Dendritic cell treated with granulocyte-macrophage colony-stimulating factor and Interleukin-4, amounts not matched to agents 40 ng/mL and 50 ng/mL, for 4 days (primary cell): ENCODE measurements around the gene ADGRF4.

Source experiments
- H3K27ac Mint-ChIP-seq: one replicate; pipeline ENCODE4 v1.8.0; 2022; ENCODE audit warnings: mild to moderate bottlenecking, mixed read lengths
- H3K27me3 Mint-ChIP-seq: one replicate; pipeline ENCODE4 v1.8.0; 2022; ENCODE audit warnings: mild to moderate bottlenecking, mixed read lengths
- H3K36me3 Mint-ChIP-seq: one replicate; pipeline ENCODE4 v1.8.0; 2022; ENCODE audit warnings: low read depth, mixed read lengths
- H3K4me1 Mint-ChIP-seq: one replicate; pipeline ENCODE4 v1.8.0; 2022; ENCODE audit warnings: low read depth, mixed read lengths
- H3K4me3 Mint-ChIP-seq: one replicate; pipeline ENCODE4 v1.8.0; 2022; ENCODE audit warnings: mild to moderate bottlenecking, moderate library complexity, mixed read lengths
- H3K9me3 Mint-ChIP-seq: one replicate; pipeline ENCODE4 v1.8.0; 2022; ENCODE audit warnings: mixed read lengths
- intact Hi-C: fragments of 100-400 bp; cut with micrococcal nuclease; formaldehyde crosslinking; loops from one replicate; pipeline ENCODE4 v1.15.0; 2022

ADGRF4 gene

DNA sequence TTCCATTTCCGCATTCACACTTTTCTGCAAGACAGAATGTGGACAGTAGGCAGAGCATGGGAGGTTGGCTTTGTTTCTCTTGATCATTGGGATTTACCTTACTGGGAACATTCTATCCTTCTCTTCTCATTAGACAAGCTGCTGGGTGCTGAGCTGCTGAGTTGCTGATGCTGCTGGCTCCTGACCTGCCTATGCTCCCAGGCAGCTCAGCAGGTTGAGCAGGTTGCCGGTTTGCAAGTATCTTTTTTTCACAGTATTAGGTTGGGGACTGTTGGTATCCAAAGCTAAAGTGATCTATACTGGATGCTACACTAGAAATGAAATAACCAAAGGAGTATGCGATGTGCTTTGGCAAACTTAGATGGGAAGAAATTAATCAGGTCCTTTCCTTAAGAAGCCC lies 23.7 kb upstream of the ADGRF4 start:
- Mint-ChIP-seq H3K9me3 (no peaks in the 10 kb centered on the region), H3K4me3 (no peak overlapping the region), H3K27me3 (peaks cover 1% of the 10 kb centered on the region), H3K36me3 (no peaks in the 10 kb centered on the region), H3K27ac (no peak overlapping the region), H3K4me1 (no peaks in the 10 kb centered on the region)
- intact Hi-C loops, result no loop called here

DNA sequence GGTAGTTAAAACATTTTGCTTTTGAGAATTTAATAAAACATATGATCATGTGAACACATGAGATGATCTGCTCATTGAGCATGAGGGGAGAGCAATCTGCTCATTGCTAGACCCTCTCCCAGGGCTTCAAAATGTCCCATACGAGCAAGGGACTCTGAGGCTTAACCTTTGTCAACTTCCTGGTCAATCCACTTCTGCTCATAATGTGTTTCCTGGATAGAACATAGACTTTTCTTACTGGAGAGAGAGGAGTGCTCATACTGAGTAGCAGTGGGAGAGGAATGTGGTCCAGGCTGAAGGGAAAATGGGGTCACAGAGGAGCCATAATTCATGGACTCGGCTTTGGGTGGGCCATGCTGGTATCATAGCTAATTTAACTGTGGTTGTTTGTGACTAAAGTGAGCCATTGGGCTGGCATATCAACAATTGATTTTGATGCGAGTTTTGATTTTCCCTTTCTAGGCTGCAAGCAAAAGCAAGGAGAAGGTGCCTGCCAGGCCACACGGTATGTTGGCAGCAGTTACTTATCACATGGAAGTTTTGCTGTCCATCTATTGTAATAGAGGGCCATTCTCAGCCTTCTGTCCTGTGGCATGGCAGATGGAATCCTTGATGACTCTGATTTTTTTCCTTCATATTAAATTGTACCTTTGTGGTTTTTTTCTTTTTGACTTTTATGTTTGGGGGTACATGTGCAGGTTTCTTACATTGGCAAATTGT lies 20.8 kb upstream of the ADGRF4 start:
- intact Hi-C loops, result no loop called here
- no peaks in the 10 kb centered on the region for H3K36me3 Mint-ChIP-seq
- no peaks in the 10 kb centered on the region for H3K9me3 Mint-ChIP-seq
- H3K4me3 Mint-ChIP-seq, result no peak overlapping the region
- H3K27ac Mint-ChIP-seq, result no peak overlapping the region
- H3K4me1 Mint-ChIP-seq, result no peaks in the 10 kb centered on the region
- H3K27me3 Mint-ChIP-seq, result no peaks in the 10 kb centered on the region

DNA sequence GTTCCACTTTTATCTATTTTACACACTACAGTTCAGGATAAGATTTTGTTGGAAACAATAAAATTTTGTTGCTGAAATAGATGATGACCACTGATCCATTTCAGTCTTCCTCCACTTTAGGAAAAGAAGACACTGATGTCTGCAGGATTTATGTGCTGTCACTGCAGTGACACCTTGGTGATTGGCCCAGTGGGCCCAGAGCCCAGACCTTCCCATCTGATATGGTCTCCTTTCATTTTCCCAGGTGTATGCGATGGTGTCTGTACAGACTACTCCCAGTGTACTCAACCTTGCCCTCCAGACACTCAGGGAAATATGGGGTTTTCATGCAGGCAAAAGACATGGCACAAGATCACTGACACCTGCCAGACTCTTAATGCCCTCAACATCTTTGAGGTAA lies 19.6 kb upstream of the ADGRF4 start:
- intact Hi-C loops, result no loop called here
- Mint-ChIP-seq H3K27ac (no peak overlapping the region), H3K4me1 (no peaks in the 10 kb centered on the region), H3K27me3 (no peaks in the 10 kb centered on the region), H3K9me3 (no peaks in the 10 kb centered on the region), H3K36me3 (no peaks in the 10 kb centered on the region), H3K4me3 (no peak overlapping the region)

DNA sequence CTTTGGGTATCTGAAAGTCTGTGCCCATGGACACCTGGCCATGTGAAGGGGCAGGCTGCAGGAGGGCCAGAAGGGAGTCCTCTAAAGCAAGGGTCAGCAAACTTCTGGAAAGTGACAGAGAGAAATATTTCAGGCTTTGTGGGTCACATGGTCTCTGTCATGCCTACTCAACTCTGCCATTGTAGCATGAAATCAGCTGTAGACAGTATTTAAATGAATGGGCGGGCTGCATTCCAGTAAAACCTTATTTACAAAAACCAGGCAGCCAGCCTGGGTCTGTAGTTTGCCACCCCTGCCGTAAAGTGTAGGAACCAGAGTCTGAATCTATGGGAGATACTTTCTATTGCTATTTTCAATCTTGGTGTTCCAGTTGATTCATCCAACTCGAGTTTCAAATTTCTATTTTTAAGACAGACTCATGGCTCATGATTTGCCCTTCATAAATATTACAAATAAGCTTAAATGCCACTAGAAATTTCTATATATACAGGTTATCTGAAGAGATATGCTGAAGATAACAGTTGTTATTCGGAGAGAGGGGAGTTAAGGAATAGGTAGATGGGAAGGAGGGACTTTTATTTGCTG lies 19.0 kb upstream of the ADGRF4 start:
- intact Hi-C loops, result no loop called here
- H3K27me3 Mint-ChIP-seq, result no peaks in the 10 kb centered on the region
- H3K36me3 Mint-ChIP-seq, result no peaks in the 10 kb centered on the region
- no peak overlapping the region for H3K4me3 Mint-ChIP-seq
- no peak overlapping the region for H3K27ac Mint-ChIP-seq
- H3K9me3 Mint-ChIP-seq, result no peaks in the 10 kb centered on the region
- no peaks in the 10 kb centered on the region for H3K4me1 Mint-ChIP-seq

DNA sequence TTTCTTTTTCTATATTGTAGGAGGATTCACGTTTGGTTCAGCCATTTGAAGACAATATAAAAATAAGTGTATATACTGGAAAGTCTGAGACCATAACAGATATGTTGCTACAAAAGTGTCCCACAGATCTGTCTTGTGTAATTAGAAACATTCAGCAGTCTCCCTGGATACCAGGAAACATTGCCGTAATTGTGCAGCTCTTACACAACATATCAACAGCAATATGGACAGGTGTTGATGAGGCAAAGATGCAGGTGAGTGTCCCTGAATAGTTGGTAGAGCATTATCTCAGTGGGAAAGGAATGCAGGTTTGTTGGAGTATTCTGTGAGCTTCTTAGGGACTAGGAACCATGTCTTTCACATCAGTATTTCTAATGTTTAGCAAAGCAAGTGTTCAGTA lies 18.3 kb upstream of the ADGRF4 start:
- Mint-ChIP-seq H3K9me3 (no peaks in the 10 kb centered on the region), H3K36me3 (no peaks in the 10 kb centered on the region), H3K27ac (no peak overlapping the region), H3K4me1 (no peaks in the 10 kb centered on the region), H3K4me3 (no peak overlapping the region), H3K27me3 (no peaks in the 10 kb centered on the region)
- intact Hi-C loops, result no loop called here

DNA sequence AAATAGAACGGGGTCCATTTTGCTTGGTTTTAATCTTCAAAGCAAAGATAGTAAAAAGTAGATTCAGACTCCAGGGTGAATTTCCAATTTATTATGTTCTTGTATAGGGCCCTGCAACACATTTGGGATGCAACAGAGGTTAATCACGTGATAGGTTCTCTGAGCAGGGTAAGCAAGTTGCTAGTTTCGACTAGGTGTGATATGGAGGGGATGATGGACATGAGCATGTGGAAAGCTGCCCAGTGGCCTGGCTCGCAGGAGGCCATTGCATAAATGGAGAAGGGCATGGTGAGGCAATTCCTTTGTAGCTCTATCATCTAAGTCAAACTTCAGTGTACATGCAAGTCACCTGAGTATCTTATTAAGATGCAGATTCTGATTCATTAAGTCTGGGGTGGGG lies 17.7 kb upstream of the ADGRF4 start:
- Mint-ChIP-seq H3K27me3 (no peaks in the 10 kb centered on the region), H3K9me3 (no peaks in the 10 kb centered on the region), H3K36me3 (no peaks in the 10 kb centered on the region), H3K4me1 (no peaks in the 10 kb centered on the region), H3K27ac (no peak overlapping the region), H3K4me3 (no peak overlapping the region)
- intact Hi-C loops, result no loop called here

DNA sequence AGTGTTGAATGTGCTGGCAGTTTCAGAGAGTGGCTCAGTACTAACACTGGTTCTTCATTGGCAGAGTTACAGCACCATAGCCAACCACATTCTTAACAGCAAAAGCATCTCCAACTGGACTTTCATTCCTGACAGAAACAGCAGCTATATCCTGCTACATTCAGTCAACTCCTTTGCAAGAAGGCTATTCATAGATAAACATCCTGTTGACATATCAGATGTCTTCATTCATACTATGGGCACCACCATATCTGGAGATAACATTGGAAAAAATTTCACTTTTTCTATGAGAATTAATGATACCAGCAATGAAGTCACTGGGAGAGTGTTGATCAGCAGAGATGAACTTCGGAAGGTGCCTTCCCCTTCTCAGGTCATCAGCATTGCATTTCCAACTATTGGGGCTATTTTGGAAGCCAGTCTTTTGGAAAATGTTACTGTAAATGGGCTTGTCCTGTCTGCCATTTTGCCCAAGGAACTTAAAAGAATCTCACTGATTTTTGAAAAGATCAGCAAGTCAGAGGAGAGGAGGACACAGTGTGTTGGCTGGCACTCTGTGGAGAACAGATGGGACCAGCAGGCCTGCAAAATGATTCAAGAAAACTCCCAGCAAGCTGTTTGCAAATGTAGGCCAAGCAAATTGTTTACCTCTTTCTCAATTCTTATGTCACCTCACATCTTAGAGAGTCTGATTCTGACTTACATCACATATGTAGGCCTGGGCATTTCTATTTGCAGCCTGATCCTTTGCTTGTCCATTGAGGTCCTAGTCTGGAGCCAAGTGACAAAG lies 17.0 kb upstream of the ADGRF4 start:
- H3K27me3 Mint-ChIP-seq, result no peaks in the 10 kb centered on the region
- no peaks in the 10 kb centered on the region for H3K9me3 Mint-ChIP-seq
- H3K4me1 Mint-ChIP-seq, result no peaks in the 10 kb centered on the region
- no peak overlapping the region for H3K27ac Mint-ChIP-seq
- H3K36me3 Mint-ChIP-seq, result no peaks in the 10 kb centered on the region
- H3K4me3 Mint-ChIP-seq, result no peak overlapping the region
- intact Hi-C loops, result no loop called here

DNA sequence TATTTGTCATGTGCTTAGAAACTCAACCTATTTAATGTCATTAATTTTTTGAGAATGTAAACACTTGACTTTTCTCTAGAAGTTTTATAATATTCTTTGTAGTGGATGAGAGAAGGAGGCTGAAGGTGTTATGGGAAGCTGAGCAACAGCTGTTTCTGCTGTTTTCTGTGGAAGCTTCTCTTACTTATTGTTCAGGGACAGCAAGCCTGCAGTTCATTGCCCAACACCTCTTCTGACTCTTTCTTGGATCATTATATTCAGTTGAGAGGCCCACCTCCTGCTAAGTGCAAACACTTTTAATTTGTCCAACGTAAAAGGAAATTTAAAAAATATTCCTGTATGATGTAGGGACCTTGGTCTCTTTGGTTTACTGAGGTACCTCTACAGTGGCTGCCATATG lies 12.0 kb upstream of the ADGRF4 start:
- no peaks in the 10 kb centered on the region for H3K36me3 Mint-ChIP-seq
- intact Hi-C loops, result no loop called here
- H3K27ac Mint-ChIP-seq, result no peak overlapping the region
- no peaks in the 10 kb centered on the region for H3K27me3 Mint-ChIP-seq
- no peak overlapping the region for H3K4me3 Mint-ChIP-seq
- H3K9me3 Mint-ChIP-seq, result no peaks in the 10 kb centered on the region
- no peaks in the 10 kb centered on the region for H3K4me1 Mint-ChIP-seq

DNA sequence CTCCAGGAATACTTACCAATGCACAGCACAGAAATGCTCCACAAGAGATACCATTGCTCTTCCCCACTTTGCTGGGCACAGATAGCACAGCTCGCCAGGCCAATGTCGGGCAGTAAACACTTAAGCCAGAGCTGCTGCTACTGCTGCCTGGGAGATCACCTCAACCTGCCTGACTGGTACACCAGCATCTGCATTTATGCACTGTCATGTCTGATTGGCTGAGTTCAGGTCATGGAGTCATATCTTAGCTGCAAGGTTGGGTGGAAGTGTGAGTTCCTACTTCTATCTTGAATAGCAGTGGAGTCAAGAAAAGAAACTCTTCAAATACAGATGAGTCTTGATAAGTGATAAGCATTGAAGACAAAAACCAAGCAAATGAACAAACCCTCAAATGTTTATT lies 10.9 kb upstream of the ADGRF4 start:
- no peaks in the 10 kb centered on the region for H3K9me3 Mint-ChIP-seq
- H3K27ac Mint-ChIP-seq, result no peak overlapping the region
- no peaks in the 10 kb centered on the region for H3K4me1 Mint-ChIP-seq
- H3K4me3 Mint-ChIP-seq, result no peak overlapping the region
- H3K27me3 Mint-ChIP-seq, result no peaks in the 10 kb centered on the region
- intact Hi-C loops, result no loop called here
- H3K36me3 Mint-ChIP-seq, result no peaks in the 10 kb centered on the region

DNA sequence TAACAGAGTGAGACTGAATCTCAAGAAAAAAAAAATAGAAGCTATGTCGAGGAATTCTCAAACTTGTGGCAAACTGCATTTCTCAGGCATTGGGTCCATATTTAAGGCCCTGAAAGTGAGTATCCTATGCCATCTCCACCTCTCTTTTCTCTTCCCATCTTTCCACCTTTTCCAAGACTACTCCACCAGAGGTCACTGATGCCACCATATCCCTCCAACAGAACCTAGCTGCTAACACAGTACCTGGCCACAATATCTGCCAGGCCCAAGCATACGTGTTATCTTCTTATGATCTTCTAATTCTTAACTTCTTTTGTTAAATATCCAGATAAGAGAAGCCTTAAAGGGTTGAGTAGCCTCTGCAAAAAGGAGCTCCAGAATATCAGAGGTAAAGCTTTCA lies 8.2 kb upstream of the ADGRF4 start:
- Mint-ChIP-seq H3K27ac (no peak overlapping the region), H3K4me1 (no peaks in the 10 kb centered on the region), H3K36me3 (no peaks in the 10 kb centered on the region), H3K27me3 (no peaks in the 10 kb centered on the region), H3K4me3 (no peak overlapping the region), H3K9me3 (no peaks in the 10 kb centered on the region)
- intact Hi-C loops, result no loop called here

DNA sequence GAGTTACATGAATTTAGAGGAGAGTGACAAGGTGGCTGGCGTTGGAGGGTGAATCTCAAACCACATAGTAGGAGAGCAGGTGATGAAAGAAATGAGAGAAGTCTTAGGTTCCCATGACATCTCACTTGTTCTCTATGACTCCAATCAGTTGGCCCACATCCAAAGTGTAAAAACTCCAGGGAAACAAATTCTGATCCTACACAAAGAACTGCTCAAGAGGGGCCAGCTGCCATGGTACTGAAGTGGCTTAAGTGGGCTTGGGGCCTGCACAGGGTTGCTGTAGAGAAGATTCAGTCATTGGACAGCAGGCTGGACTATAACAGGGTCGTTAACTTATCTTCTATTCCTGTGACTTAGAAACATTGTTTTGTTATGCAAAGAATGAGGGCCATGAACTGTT lies 7.6 kb upstream of the ADGRF4 start:
- Mint-ChIP-seq H3K27me3 (no peaks in the 10 kb centered on the region), H3K4me3 (no peak overlapping the region), H3K4me1 (no peaks in the 10 kb centered on the region), H3K9me3 (no peaks in the 10 kb centered on the region), H3K36me3 (no peaks in the 10 kb centered on the region), H3K27ac (no peak overlapping the region)
- intact Hi-C loops, result no loop called here

DNA sequence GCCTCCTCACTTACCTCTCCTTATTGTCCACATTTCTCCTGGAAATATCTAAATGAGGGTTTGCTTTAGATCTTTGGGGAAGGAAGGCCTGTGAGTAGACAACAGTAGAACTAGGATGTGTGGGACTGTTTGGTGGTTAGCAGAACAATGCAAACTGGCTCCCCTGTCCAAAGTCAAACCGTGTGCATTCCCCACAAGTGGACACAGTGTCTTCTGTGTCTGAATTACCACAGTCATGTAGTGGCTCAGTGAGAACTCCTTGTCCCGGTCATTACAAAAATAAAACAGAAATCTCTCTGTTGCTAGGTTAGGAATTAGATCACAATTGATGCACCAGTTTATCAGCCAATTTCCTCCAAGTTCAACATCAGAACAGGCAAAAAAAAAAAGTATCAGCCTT lies 455 bp upstream of the ADGRF4 start:
- H3K4me1 Mint-ChIP-seq, result no peaks in the 10 kb centered on the region
- intact Hi-C loops, result no loop called here
- H3K4me3 Mint-ChIP-seq, result no peak overlapping the region
- no peak overlapping the region for H3K27ac Mint-ChIP-seq
- no peaks in the 10 kb centered on the region for H3K36me3 Mint-ChIP-seq
- H3K9me3 Mint-ChIP-seq, result no peaks in the 10 kb centered on the region
- no peaks in the 10 kb centered on the region for H3K27me3 Mint-ChIP-seq

DNA sequence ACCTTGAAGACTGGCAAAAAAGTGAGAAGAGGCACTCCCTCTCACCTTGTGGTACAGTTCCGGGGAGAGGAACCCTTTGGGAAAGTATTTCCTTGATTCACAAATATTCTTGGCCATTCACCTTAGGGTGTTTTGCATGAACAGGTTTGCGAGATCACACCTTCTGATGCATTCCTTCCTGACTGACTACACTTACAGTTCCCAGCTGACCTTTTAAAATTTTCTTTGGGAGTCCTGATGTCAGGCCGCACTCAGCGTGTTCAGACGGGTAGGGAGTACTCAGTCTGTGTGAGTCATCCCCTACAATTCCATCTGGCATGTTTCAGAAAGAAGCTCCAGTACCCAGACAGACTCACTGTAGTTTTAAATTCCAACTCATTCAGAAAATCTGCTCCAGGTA lies 1.7 kb downstream of the ADGRF4 start:
- intact Hi-C loops, result no loop called here
- H3K36me3 Mint-ChIP-seq, result no peaks in the 10 kb centered on the region
- H3K4me3 Mint-ChIP-seq, result no peak overlapping the region
- no peaks in the 10 kb centered on the region for H3K27me3 Mint-ChIP-seq
- no peaks in the 10 kb centered on the region for H3K9me3 Mint-ChIP-seq
- H3K4me1 Mint-ChIP-seq, result no peaks in the 10 kb centered on the region
- no peak overlapping the region for H3K27ac Mint-ChIP-seq

DNA sequence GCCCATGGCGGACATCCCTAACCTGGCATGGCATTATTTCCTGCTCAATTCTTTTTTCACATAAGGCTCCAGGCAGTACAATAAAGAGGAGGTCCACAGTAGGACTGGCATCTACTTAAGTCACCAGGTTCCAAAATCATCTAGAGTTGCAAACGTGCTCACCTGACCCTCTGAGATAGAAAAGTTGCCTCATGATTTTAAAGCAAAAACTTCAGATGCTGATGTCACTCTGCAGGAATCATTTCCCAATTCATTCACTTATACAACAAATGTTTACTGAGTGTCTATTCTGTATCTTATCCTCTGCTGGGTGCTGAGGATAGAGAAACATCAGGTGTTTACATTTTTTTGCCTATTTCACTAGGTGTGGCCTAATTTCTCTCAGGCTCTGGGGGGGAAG lies 2.2 kb downstream of the ADGRF4 start:
- Mint-ChIP-seq H3K27me3 (no peaks in the 10 kb centered on the region), H3K27ac (no peak overlapping the region), H3K9me3 (no peaks in the 10 kb centered on the region), H3K4me1 (no peaks in the 10 kb centered on the region), H3K4me3 (no peak overlapping the region), H3K36me3 (no peaks in the 10 kb centered on the region)
- intact Hi-C loops, result no loop called here
